A673 (cell line): ENCODE measurements around the gene GNAZ. TPM values are rescaled to one million over a fixed set of nuclear protein-coding genes. Genes with fewer than 3 reads are reported as not detected.

ENCODE experiments used
- BruUV-seq: library from RNA; stranded (reverse); fragments of 400-500 nt; replicated peaks from 2 replicates; lab custom pipeline; 2021; lab: Mats Ljungman, UMichigan
- CTCF ChIA-PET: fragments of 300-600 bp; sonication (Branson Sonifier 250); formaldehyde crosslinking; loops from one replicate; lab custom pipeline; 2022; ENCODE audit warnings: antibody characterized with exemption; lab: Charles Lee
- POLR2A ChIA-PET: fragments of 300-600 bp; sonication (Branson Sonifier 250); formaldehyde crosslinking; loops from one replicate; lab custom pipeline; 2022; ENCODE audit warnings: antibody characterized with exemption; ENCODE audit not compliant: low non-redundant PET; lab: Charles Lee
- DNase-seq: peaks from one replicate; pipeline ENCODE4 v3.0.0-alpha.2; 2015; ENCODE audit warnings: low spot score
- H3K27ac ChIP-seq: fragments of 200-600 bp; sonication (generic); 2 replicates; pipeline ENCODE4 v1.5.1; 2016; ENCODE audit warnings: mixed run types, low read depth, mild to moderate bottlenecking, mixed read lengths, antibody characterized with exemption, low read length; ENCODE audit not compliant: poor library complexity, severe bottlenecking
- H3K27me3 ChIP-seq: fragments of 200-600 bp; sonication (generic); replicated peaks from 2 replicates; pipeline ENCODE4 v1.6.1; 2017; ENCODE audit warnings: mixed run types, low read depth, mild to moderate bottlenecking, mixed read lengths, antibody characterized with exemption, low read length; ENCODE audit not compliant: insufficient read depth, poor library complexity
- H3K36me3 ChIP-seq: fragments of 200-600 bp; sonication (generic); 2 replicates; pipeline ENCODE4 v1.6.1; 2016; ENCODE audit warnings: mixed run types, mild to moderate bottlenecking, mixed read lengths, antibody characterized with exemption, low read length; ENCODE audit not compliant: insufficient read depth, poor library complexity, severe bottlenecking
- H3K4me1 ChIP-seq: fragments of 200-600 bp; sonication (generic); 2 replicates; pipeline ENCODE4 v1.6.1; 2017; ENCODE audit warnings: mixed run types, mild to moderate bottlenecking, mixed read lengths, antibody characterized with exemption, low read length; ENCODE audit not compliant: insufficient read depth, poor library complexity, severe bottlenecking
- H3K4me3 ChIP-seq: fragments of 200-600 bp; sonication (generic); 2 replicates; pipeline ENCODE4 v1.5.1; 2016; ENCODE audit warnings: low read depth, mixed run types, mild to moderate bottlenecking, mixed read lengths, low read length; ENCODE audit not compliant: poor library complexity, severe bottlenecking
- H3K9me3 ChIP-seq: fragments of 200-600 bp; sonication (generic); 2 replicates; pipeline ENCODE4 v1.6.1; 2016; ENCODE audit warnings: mixed run types, low read depth, mild to moderate bottlenecking, mixed read lengths, antibody characterized with exemption, low read length; ENCODE audit not compliant: poor library complexity, severe bottlenecking
- CTCF ChIP-seq: fragments of 300-800, 200-600 bp; sonication (generic); conservative IDR thresholded peaks from 2 replicates; pipeline ENCODE4 v1.5.1; 2017; ENCODE audit warnings: low read depth, mild to moderate bottlenecking, antibody characterized with exemption, low read length, moderate library complexity, mixed read lengths
- EZH2 ChIP-seq: fragments of 200-600 bp; sonication (generic); IDR thresholded peaks from 2 replicates; pipeline ENCODE4 v1.6.1; 2017; ENCODE audit warnings: borderline replicate concordance, low read depth, mild to moderate bottlenecking, mixed read lengths, antibody characterized with exemption, low read length; ENCODE audit not compliant: poor library complexity, severe bottlenecking
- intact Hi-C: fragments of 100-400 bp; cut with micrococcal nuclease; formaldehyde crosslinking; loops from one replicate; pipeline ENCODE4 v1.10.0; 2022; ENCODE audit not compliant: unreplicated experiment
- total RNA-seq: library from RNA; stranded (reverse); gene quantifications from 2 replicates; pipeline ENCODE4 v1.2.3, GENCODE V29; 2021

Gene GNAZ
- total RNA-seq, 1 experiment from 2014 or later: 5.1 TPM

DNA sequence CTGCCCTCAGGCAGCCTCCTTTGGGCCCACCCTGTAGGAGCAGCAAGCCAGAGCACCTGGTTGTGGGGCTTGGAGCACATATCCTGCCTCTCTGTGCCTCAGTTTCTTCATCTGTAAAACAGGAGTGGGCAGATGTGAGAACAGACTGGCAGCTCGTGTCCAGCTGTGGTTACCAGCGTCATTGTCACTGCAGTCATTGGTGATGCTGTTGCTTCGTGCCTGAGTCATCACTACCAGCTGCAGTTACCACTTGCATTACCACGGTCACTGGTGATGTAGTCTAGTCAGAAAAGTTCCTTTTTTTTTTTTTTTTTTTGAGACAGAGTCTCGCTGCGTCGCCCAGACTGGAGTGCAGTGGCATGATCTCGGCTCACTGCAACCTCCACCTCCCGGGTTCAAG is 51.1 kb downstream of the GNAZ start:
- no peaks in the 10 kb centered on the region for H3K9me3 ChIP-seq
- CTCF ChIA-PET: interaction anchor here (0.7 kb wide), 1 partner anchor 338 kb away, joined by 3 read pairs; no protein-coding TSS in a partner anchor
- no peak for DNase-seq
- POLR2A ChIA-PET: no interaction called here
- no TSS peak for BruUV-seq
- TF ChIP-seq CTCF: no peak
- TF ChIP-seq EZH2: no peak
- H3K4me1 ChIP-seq: no peaks in the 10 kb centered on the region
- intact Hi-C loops: loop anchor here (10.0 kb wide), 1 partner anchor 267 kb away; no protein-coding TSS in a partner anchor
- H3K27me3 ChIP-seq: no peaks in the 10 kb centered on the region
- no peaks in the 10 kb centered on the region for H3K36me3 ChIP-seq
- H3K27ac ChIP-seq: no peak overlapping the region
- H3K4me3 ChIP-seq: no peak overlapping the region

- no peak for DNase-seq
- ChIA-PET POLR2A (no interaction called here), CTCF (no interaction called here)
- no peaks in the 10 kb centered on the region for H3K36me3 ChIP-seq
- no peaks in the 10 kb centered on the region for H3K27me3 ChIP-seq
- no peak overlapping the region for H3K27ac ChIP-seq
- no TSS peak for BruUV-seq
- H3K4me1 ChIP-seq: no peaks in the 10 kb centered on the region
- no peak overlapping the region for H3K4me3 ChIP-seq
- H3K9me3 ChIP-seq: no peaks in the 10 kb centered on the region
- intact Hi-C loops: loop anchor here (10.0 kb wide), 1 partner anchor 268 kb away; no protein-coding TSS in a partner anchor
- TF ChIP-seq CTCF (no peak), EZH2 (no peak)
Measured at GRCh38 chr22:23122216-23122957, 52.1 kb downstream of the GNAZ start.

DNA sequence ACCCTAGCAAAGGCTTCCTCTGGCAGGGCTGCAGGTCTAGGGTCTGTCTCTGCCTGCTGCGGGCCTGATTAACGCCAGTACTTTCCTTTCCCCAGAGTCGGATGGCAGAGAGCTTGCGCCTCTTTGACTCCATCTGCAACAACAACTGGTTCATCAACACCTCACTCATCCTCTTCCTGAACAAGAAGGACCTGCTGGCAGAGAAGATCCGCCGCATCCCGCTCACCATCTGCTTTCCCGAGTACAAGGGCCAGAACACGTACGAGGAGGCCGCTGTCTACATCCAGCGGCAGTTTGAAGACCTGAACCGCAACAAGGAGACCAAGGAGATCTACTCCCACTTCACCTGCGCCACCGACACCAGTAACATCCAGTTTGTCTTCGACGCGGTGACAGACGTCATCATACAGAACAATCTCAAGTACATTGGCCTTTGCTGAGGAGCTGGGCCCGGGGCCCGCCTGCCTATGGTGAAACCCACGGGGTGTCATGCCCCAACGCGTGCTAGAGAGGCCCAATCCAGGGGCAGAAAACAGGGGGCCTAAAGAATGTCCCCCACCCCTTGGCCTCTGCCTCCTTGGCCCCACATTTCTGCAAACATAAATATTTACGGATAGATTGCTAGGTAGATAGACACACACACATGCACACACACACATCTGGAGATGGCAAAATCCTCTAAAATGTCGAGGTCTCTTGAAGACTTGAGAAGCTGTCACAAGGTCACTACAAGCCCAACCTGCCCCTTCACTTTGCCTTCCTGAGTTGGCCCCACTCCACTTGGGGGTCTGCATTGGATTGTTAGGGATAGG is 52.9 kb downstream of the GNAZ start:
- H3K27me3 ChIP-seq: no peaks in the 10 kb centered on the region
- no peaks in the 10 kb centered on the region for H3K9me3 ChIP-seq
- ChIA-PET CTCF (interaction anchor here (0.6 kb wide), 1 partner anchor 188 kb away, joined by 3 read pairs; no protein-coding TSS in a partner anchor), POLR2A (interaction anchor here (0.5 kb wide), 1 partner anchor 984 kb away, joined by 3 read pairs; no protein-coding TSS in a partner anchor)
- DNase-seq: no peak
- H3K4me1 ChIP-seq: no peaks in the 10 kb centered on the region
- H3K4me3 ChIP-seq: no peak overlapping the region
- H3K36me3 ChIP-seq: no peaks in the 10 kb centered on the region
- no TSS peak for BruUV-seq
- no peak overlapping the region for H3K27ac ChIP-seq
- intact Hi-C loops: loop anchor here (10.0 kb wide), 1 partner anchor 268 kb away; no protein-coding TSS in a partner anchor
- TF ChIP-seq EZH2 (no peak), CTCF (no peak)
